HepG2 (cell line): ENCODE results near the gene DDAH2. TPM values are rescaled to one million over a fixed set of nuclear protein-coding genes. Genes with fewer than 3 reads are reported as not detected.

Source experiments
- CAMTA2 ChIP-seq: sonication (generic); formaldehyde crosslinking; IDR thresholded peaks from 2 replicates; pipeline ENCODE4 v1.4.0; 2020; ENCODE audit warnings: mild to moderate bottlenecking, missing genetic modification reagents, borderline replicate concordance
- GABPB1 ChIP-seq: IDR thresholded peaks from 2 replicates; pipeline ENCODE4 v1.6.1; 2016; ENCODE audit warnings: mild to moderate bottlenecking, missing genetic modification reagents, moderate library complexity, missing compliant biosample characterization
- KLF15 ChIP-seq: sonication (generic); formaldehyde crosslinking; IDR thresholded peaks from 2 replicates; pipeline ENCODE4 v1.8.1; 2023; ENCODE audit warnings: borderline replicate concordance, mild to moderate bottlenecking, inconsistent platforms, missing genetic modification reagents, mixed read lengths
- NR2F2 ChIP-seq: IDR thresholded peaks from 2 replicates; pipeline ENCODE4 v1.6.1; 2012; ENCODE audit warnings: low read depth, inconsistent platforms, borderline replicate concordance
- SOX13 ChIP-seq, 3 experiments: fragments of 450-650 bp in 1 of 3; sonication (generic) in 1 of 3; formaldehyde crosslinking in 1 of 3; IDR thresholded peaks in 2 of 3; conservative IDR thresholded peaks in 1 of 3; 2 replicates each; pipeline versions ENCODE4 v1.5.0 to v1.6.1; 2016 to 2020; ENCODE audit warnings: antibody characterized with exemption in 1 of 3, mild to moderate bottlenecking in 1 of 3, missing compliant biosample characterization in 1 of 3, missing genetic modification reagents in 1 of 3, moderate library complexity in 1 of 3
- ZNF607 ChIP-seq: sonication (generic); formaldehyde crosslinking; IDR thresholded peaks from 2 replicates; pipeline ENCODE4 v1.5.1; 2020; ENCODE audit warnings: missing genetic modification reagents, mild to moderate bottlenecking, borderline replicate concordance
- ZNF781 ChIP-seq: sonication (generic); formaldehyde crosslinking; IDR thresholded peaks from 2 replicates; pipeline ENCODE4 v1.5.1; 2020; ENCODE audit warnings: borderline replicate concordance, mild to moderate bottlenecking, missing genetic modification reagents; ENCODE audit errors: not compliant biosample characterization
- ZNF782 ChIP-seq: sonication (generic); formaldehyde crosslinking; IDR thresholded peaks from 2 replicates; pipeline ENCODE4 v1.4.0; 2020; ENCODE audit warnings: missing genetic modification reagents, mild to moderate bottlenecking, borderline replicate concordance
- polyA plus RNA-seq, 8 experiments: library from polyadenylated mRNA; depleted of rRNA in 3 of 8; stranded (reverse) in 7 of 8; unstranded in 1 of 8; fragments of >200 nt; fragmentation: Illumina TruSeq in 4 of 8; extraction: Trizol in 4 of 8; gene quantifications; 2 replicates each; pipeline versions ENCODE4 v1.2.1 to v1.2.3, GENCODE V29; 2011 to 2016; ENCODE audit warnings: low read depth in 4 of 8, missing spikeins in 1 of 8, mixed read lengths in 1 of 8; ENCODE audit not compliant: insufficient read depth in 1 of 8
- total RNA-seq, 5 experiments: library from RNA; depleted of rRNA; stranded (reverse); fragments of >200 nt; fragmentation: Illumina TruSeq; extraction: Trizol; gene quantifications; 2 replicates each; pipeline ENCODE4 v1.2.3, GENCODE V29; 2016; ENCODE audit warnings: low read depth in 1 of 5
- TF ChIP-seq, protein P1 (sequence below): sonication (generic); IDR thresholded peaks from 2 replicates; pipeline ENCODE4 v1.6.1; 2016; ENCODE audit warnings: low read depth, borderline replicate concordance
- TF ChIP-seq, protein P2 (sequence below): sonication (generic); formaldehyde crosslinking; IDR thresholded peaks from 2 replicates; pipeline ENCODE4 v1.5.1; 2020; ENCODE audit warnings: missing genetic modification reagents, mild to moderate bottlenecking, borderline replicate concordance
- TF ChIP-seq, protein P3 (sequence below): sonication (generic); formaldehyde crosslinking; IDR thresholded peaks from 2 replicates; pipeline ENCODE4 v1.8.0; 2022; ENCODE audit warnings: mild to moderate bottlenecking, missing genetic modification reagents, moderate library complexity
- TF ChIP-seq, protein P4 (sequence below), 2 experiments: sonication (generic) in 1 of 2; formaldehyde crosslinking in 1 of 2; IDR thresholded peaks; 2 replicates each; pipeline versions ENCODE4 v1.4.0 to v1.6.1; 2016 to 2020; ENCODE audit warnings: borderline replicate concordance in 1 of 2, low read depth in 1 of 2, mild to moderate bottlenecking in 1 of 2, missing genetic modification reagents in 1 of 2
- TF ChIP-seq, protein P5 (sequence below): IDR thresholded peaks from 2 replicates; pipeline ENCODE4 v1.6.1; 2016; ENCODE audit warnings: missing compliant biosample characterization, missing genetic modification reagents, borderline replicate concordance
- TF ChIP-seq, protein P6 (sequence below): sonication (generic); formaldehyde crosslinking; IDR thresholded peaks from 2 replicates; pipeline ENCODE4 v1.8.1; 2023; ENCODE audit warnings: mild to moderate bottlenecking, inconsistent platforms, moderate library complexity, missing genetic modification reagents, borderline replicate concordance

Gene DDAH2
- total and polyA plus RNA-seq, 2 of the 13 experiments (the other 11 are each of a cell fraction or from before 2014, with no cell fraction given): 16.4 to 21.1 TPM

DNA sequence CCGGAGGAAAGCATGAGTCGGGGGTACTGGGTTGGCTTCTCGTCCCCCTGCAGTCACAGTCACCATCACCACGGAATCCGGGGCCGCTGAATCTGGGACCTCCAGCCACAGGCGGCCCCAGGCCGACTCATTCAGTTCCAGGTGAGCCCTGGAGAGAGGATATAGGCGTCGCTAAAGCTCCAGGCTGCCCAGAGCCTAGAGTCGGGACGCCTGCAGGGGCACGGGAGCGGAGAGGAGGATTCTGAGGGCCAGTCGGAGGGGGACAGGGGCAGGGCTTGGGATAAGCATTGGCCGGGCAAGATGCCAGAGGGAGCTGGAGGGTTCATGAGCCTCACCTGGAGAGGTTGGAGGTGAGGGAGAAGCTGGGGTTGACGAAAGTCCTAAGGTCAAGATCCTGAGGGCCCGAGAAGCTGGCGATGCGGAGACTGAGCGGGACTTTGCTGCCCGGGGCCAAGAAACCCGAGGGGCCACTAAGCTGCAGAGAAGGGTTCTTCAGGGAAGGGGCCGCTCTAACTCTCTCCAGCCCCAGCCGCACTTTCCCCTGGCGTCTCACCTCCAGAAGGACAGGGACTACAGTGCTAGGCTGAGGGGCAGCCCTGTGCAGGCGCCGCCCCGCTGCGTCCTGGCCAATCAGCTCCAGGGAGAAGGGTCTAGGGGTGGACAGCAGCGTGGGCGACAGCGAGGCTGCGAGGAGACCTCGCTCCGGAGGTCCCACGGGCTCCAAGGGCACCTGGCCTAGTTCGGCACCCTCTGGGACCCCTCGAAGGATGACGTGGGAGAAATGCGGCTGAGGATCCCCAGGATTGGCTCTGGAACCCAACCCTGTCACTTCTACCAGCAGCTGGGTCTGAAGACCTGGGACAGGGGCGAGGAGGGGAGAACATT is 37.1 kb upstream of the DDAH2 start (continued):
- TF ChIP-seq, protein P1, sequence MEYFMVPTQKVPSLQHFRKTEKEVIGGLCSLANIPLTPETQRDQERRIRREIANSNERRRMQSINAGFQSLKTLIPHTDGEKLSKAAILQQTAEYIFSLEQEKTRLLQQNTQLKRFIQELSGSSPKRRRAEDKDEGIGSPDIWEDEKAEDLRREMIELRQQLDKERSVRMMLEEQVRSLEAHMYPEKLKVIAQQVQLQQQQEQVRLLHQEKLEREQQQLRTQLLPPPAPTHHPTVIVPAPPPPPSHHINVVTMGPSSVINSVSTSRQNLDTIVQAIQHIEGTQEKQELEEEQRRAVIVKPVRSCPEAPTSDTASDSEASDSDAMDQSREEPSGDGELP: 0 out of 2 replicates have a peak, but pooled peaks have one; percentile 45
- TF ChIP-seq GABPB1 (peak; percentile 54; the same call in 1 of the 2 replicates), SOX13 (IDR thresholded peaks at IDR 0.05) (no peak), SOX13 (CRISPR knock-in tag; conservative IDR thresholded peaks at IDR 0.05 in 1 of 2, IDR thresholded peaks at IDR 0.05 in 1 of 2) (peak in 1 of 2 experiments; percentile 25; a peak in 1 of 4 replicates), NR2F2 (no peak), ZNF782 (CRISPR knock-in tag) (peak; percentile 84; the same call in 1 of the 2 replicates), KLF15 (CRISPR knock-in tag) (0 out of 2 replicates have a peak, but pooled peaks have one; percentile 51), CAMTA2 (CRISPR knock-in tag) (peak; percentile 81; the same call in 1 of the 2 replicates), ZNF607 (peak; percentile 64; the same call in 1 of the 2 replicates), ZNF781 (peak; percentile 66)
- TF ChIP-seq, protein P2, sequence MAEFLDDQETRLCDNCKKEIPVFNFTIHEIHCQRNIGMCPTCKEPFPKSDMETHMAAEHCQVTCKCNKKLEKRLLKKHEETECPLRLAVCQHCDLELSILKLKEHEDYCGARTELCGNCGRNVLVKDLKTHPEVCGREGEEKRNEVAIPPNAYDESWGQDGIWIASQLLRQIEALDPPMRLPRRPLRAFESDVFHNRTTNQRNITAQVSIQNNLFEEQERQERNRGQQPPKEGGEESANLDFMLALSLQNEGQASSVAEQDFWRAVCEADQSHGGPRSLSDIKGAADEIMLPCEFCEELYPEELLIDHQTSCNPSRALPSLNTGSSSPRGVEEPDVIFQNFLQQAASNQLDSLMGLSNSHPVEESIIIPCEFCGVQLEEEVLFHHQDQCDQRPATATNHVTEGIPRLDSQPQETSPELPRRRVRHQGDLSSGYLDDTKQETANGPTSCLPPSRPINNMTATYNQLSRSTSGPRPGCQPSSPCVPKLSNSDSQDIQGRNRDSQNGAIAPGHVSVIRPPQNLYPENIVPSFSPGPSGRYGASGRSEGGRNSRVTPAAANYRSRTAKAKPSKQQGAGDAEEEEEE (CRISPR knock-in tag): no peak
- TF ChIP-seq, protein P3, sequence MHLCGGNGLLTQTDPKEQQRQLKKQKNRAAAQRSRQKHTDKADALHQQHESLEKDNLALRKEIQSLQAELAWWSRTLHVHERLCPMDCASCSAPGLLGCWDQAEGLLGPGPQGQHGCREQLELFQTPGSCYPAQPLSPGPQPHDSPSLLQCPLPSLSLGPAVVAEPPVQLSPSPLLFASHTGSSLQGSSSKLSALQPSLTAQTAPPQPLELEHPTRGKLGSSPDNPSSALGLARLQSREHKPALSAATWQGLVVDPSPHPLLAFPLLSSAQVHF (CRISPR knock-in tag): 0 out of 2 replicates have a peak, but pooled peaks have one; percentile 33
- TF ChIP-seq, protein P4, sequence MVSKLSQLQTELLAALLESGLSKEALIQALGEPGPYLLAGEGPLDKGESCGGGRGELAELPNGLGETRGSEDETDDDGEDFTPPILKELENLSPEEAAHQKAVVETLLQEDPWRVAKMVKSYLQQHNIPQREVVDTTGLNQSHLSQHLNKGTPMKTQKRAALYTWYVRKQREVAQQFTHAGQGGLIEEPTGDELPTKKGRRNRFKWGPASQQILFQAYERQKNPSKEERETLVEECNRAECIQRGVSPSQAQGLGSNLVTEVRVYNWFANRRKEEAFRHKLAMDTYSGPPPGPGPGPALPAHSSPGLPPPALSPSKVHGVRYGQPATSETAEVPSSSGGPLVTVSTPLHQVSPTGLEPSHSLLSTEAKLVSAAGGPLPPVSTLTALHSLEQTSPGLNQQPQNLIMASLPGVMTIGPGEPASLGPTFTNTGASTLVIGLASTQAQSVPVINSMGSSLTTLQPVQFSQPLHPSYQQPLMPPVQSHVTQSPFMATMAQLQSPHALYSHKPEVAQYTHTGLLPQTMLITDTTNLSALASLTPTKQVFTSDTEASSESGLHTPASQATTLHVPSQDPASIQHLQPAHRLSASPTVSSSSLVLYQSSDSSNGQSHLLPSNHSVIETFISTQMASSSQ (IDR thresholded peaks at IDR 0.05; ENCODE audit: low read depth): no peak
- TF ChIP-seq, protein P4 (CRISPR knock-in tag; IDR thresholded peaks at IDR 0.05; ENCODE audit: borderline replicate concordance): peak; percentile 51; the same call in 1 of the 2 replicates
- TF ChIP-seq, protein P5, sequence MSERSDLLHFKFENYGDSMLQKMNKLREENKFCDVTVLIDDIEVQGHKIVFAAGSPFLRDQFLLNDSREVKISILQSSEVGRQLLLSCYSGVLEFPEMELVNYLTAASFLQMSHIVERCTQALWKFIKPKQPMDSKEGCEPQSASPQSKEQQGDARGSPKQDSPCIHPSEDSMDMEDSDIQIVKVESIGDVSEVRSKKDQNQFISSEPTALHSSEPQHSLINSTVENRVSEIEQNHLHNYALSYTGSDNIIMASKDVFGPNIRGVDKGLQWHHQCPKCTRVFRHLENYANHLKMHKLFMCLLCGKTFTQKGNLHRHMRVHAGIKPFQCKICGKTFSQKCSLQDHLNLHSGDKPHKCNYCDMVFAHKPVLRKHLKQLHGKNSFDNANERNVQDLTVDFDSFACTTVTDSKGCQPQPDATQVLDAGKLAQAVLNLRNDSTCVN (CRISPR knock-in tag): peak; percentile 34
- TF ChIP-seq, protein P6, sequence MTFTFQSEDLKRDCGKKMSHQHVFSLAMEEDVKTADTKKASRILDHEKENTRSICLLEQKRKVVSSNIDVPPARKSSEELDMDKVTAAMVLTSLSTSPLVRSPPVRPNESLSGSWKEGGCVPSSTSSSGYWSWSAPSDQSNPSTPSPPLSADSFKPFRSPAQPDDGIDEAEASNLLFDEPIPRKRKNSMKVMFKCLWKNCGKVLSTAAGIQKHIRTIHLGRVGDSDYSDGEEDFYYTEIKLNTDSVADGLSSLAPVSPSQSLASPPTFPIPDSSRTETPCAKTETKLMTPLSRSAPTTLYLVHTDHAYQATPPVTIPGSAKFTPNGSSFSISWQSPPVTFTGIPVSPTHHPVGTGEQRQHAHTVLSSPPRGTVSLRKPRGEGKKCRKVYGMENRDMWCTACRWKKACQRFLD (CRISPR knock-in tag): no peak
